Tibial nerve (tissue), 4 donors: Measurements from ENCODE around the gene DCP1B. TPM values are rescaled to one million over a fixed set of nuclear protein-coding genes. Genes with fewer than 3 reads are reported as not detected.

ENCODE experiments used
- DNase-seq, 2 donors: peaks; one replicate each; pipeline ENCODE4 v3.0.0-alpha.2; 2019; ENCODE audit warnings: low spot score in 2 of 2
- H3K27ac ChIP-seq, 4 donors: fragments of 200-600 bp; sonication (generic) in 3 of 4; one replicate each; pipeline ENCODE4 v1.5.1; 2017 to 2019; ENCODE audit warnings: mild to moderate bottlenecking in 1 of 4
- H3K27me3 ChIP-seq, 2 donors: fragments of 200-600 bp; sonication (generic) in 1 of 2; one replicate each; pipeline versions ENCODE4 v1.5.1 to v1.6.0; 2017 to 2019
- H3K36me3 ChIP-seq, 3 donors: fragments of 200-600 bp; sonication (generic); one replicate each; pipeline ENCODE4 v1.5.1; 2018 to 2019
- H3K4me1 ChIP-seq, 4 donors: fragments of 200-600 bp; sonication (generic) in 3 of 4; one replicate each; pipeline ENCODE4 v1.5.1; 2017 to 2019
- H3K4me3 ChIP-seq, 4 donors: fragments of 200-600 bp; sonication (generic) in 3 of 4; one replicate each; pipeline ENCODE4 v1.5.1; 2017 to 2019; ENCODE audit warnings: mild to moderate bottlenecking in 1 of 4, moderate library complexity in 1 of 4
- H3K9me3 ChIP-seq, 4 donors: fragments of 200-600 bp; sonication (generic) in 3 of 4; one replicate each; pipeline ENCODE4 v1.5.1; 2017 to 2019
- CTCF ChIP-seq, 5 experiments: fragments of 200-600 bp in 3 of 5; fragments of 450-650 bp in 2 of 5; sonication (generic) in 3 of 5; IDR thresholded peaks; one replicate each; pipeline ENCODE4 v1.5.1; 2016 to 2019; ENCODE audit warnings: antibody characterized with exemption in 5 of 5, mild to moderate bottlenecking in 3 of 5, moderate library complexity in 2 of 5
- EP300 ChIP-seq, 2 donors: sonication (generic); formaldehyde crosslinking; IDR thresholded peaks; one replicate each; pipeline ENCODE4 v1.6.1; 2017; ENCODE audit warnings: antibody characterized with exemption in 2 of 2, mild to moderate bottlenecking in 1 of 2
- POLR2A ChIP-seq, 2 donors: fragments of 450-650 bp; IDR thresholded peaks; one replicate each; pipeline ENCODE4 v1.6.1; 2017; ENCODE audit warnings: antibody characterized with exemption in 2 of 2, mild to moderate bottlenecking in 2 of 2, moderate library complexity in 2 of 2
- WGBS, 2 donors: methylation state at CpG; one replicate each; pipeline ENCODE4 v1.1.5; 2018; 5-methylcytosine and 5-hydroxymethylcytosine counted together
- total RNA-seq, 4 donors: library from RNA; depleted of rRNA; stranded (reverse); fragments of >200 nt; gene quantifications; one replicate each; pipeline ENCODE4 v1.1.0, GENCODE V29; 2016

DCP1B gene
- total RNA-seq, 4 donors from 2014 or later = 7.5 to 21.0 (median 13.3) TPM

- no peaks in the 10 kb centered on the region for H3K9me3 ChIP-seq
- no peak for DNase-seq
- WGBS, 2 donors = 50 to 51% methylated on average over 8 of the region's 8 CpGs
- H3K4me3 ChIP-seq = no peak overlapping the region
- TF ChIP-seq CTCF (IDR thresholded peaks at IDR 0.05) (no peak), EP300 (IDR thresholded peaks at IDR 0.05) (no peak), POLR2A (IDR thresholded peaks at IDR 0.05) (no peak)
- no peaks in the 10 kb centered on the region for H3K36me3 ChIP-seq
- H3K27me3 ChIP-seq = peaks cover 0 to 32% of the 10 kb centered on the region in 2 donors
- H3K27ac ChIP-seq = no peak overlapping the region
- H3K4me1 ChIP-seq = peaks cover 0 to 24% (median 0%) of the 10 kb centered on the region in 4 donors
Measured at GRCh38 chr12:2049604-2050540, 45.6 kb upstream of the DCP1B start.

- Histone ChIP-seq H3K27me3 (peaks cover 0 to 18% of the 10 kb centered on the region in 2 donors), H3K9me3 (no peaks in the 10 kb centered on the region), H3K27ac (no peak overlapping the region), H3K36me3 (no peaks in the 10 kb centered on the region), H3K4me1 (peaks cover 0 to 9% (median 0%) of the 10 kb centered on the region in 4 donors), H3K4me3 (no peak overlapping the region)
- 86% methylated on average over 7 of the region's 7 CpGs for WGBS, 2 donors
- DNase-seq = no peak
- TF ChIP-seq POLR2A (IDR thresholded peaks at IDR 0.05) (no peak), CTCF (IDR thresholded peaks at IDR 0.05) (no peak), EP300 (IDR thresholded peaks at IDR 0.05) (no peak)
Measured at GRCh38 chr12:2047752-2048151, 43.5 kb upstream of the DCP1B start.

GRCh38 chr12:2046957-2047356, 42.7 kb upstream of the DCP1B start:
- Histone ChIP-seq H3K36me3 (no peaks in the 10 kb centered on the region), H3K4me1 (peaks cover 0 to 5% (median 0%) of the 10 kb centered on the region in 4 donors), H3K4me3 (no peak overlapping the region), H3K27ac (no peak overlapping the region), H3K27me3 (peaks cover 0 to 16% of the 10 kb centered on the region in 2 donors), H3K9me3 (no peaks in the 10 kb centered on the region)
- no peak for DNase-seq
- 72 to 76% methylated on average over 4 of the region's 4 CpGs for WGBS, 2 donors
- no peak for TF ChIP-seq EP300 (IDR thresholded peaks at IDR 0.05)
- no peak for TF ChIP-seq POLR2A (IDR thresholded peaks at IDR 0.05)
- no peak for TF ChIP-seq CTCF (IDR thresholded peaks at IDR 0.05)

- peaks cover 0 to 9% of the 10 kb centered on the region in 2 donors for H3K27me3 ChIP-seq
- no peak overlapping the region for H3K4me3 ChIP-seq
- H3K36me3 ChIP-seq = no peaks in the 10 kb centered on the region
- 89 to 91% methylated on average over 6 of the region's 6 CpGs for WGBS, 2 donors
- H3K9me3 ChIP-seq = no peaks in the 10 kb centered on the region
- TF ChIP-seq EP300 (IDR thresholded peaks at IDR 0.05) (no peak), POLR2A (IDR thresholded peaks at IDR 0.05) (no peak)
- no peaks in the 10 kb centered on the region for H3K4me1 ChIP-seq
- DNase-seq = no peak
- no peak overlapping the region for H3K27ac ChIP-seq
Measured at GRCh38 chr12:2044165-2044564, 39.9 kb upstream of the DCP1B start.

- Histone ChIP-seq H3K36me3 (no peaks in the 10 kb centered on the region), H3K27me3 (no peaks in the 10 kb centered on the region), H3K4me1 (no peaks in the 10 kb centered on the region), H3K27ac (no peak overlapping the region), H3K9me3 (no peaks in the 10 kb centered on the region), H3K4me3 (no peak overlapping the region)
- no peak for DNase-seq
- WGBS, 2 donors = 61 to 68% methylated on average over 2 of the region's 2 CpGs
- TF ChIP-seq POLR2A (IDR thresholded peaks at IDR 0.05) = no peak
- no peak for TF ChIP-seq CTCF (IDR thresholded peaks at IDR 0.05)
- TF ChIP-seq EP300 (IDR thresholded peaks at IDR 0.05) = no peak
Measured at GRCh38 chr12:2043054-2043453, 38.8 kb upstream of the DCP1B start.
